SU-DHL-6 (cell line): Measurements from ENCODE around the gene KRTAP19-2.

Source experiments
- H2AFZ ChIP-seq: fragments of 200-600 bp; sonication (generic); 2 replicates; pipeline ENCODE4 v1.6.1; 2014; ENCODE audit warnings: low read depth, mild to moderate bottlenecking, moderate library complexity, mixed read lengths, antibody characterized with exemption, low read length; ENCODE audit not compliant: severe bottlenecking
- H3F3A ChIP-seq: fragments of 200-600 bp; shearing (Covaris generic); 2 replicates; pipeline ENCODE4 v1.6.0; 2016; ENCODE audit warnings: antibody characterized with exemption, mild to moderate bottlenecking; ENCODE audit not compliant: insufficient read depth
- H3K27ac ChIP-seq: fragments of 200-600 bp; sonication (generic); 2 replicates; pipeline ENCODE4 v1.5.1; 2016; ENCODE audit warnings: low read depth, mild to moderate bottlenecking, low read length, moderate library complexity, mixed read lengths
- H3K27me3 ChIP-seq: fragments of 200-600 bp; sonication (generic), shearing (Covaris generic); 2 replicates; pipeline ENCODE4 v1.6.0; 2014; ENCODE audit warnings: mild to moderate bottlenecking, low read length
- H3K36me3 ChIP-seq: fragments of 200-600 bp; sonication (generic); 2 replicates; pipeline ENCODE4 v1.6.1; 2014; ENCODE audit warnings: mild to moderate bottlenecking, low read length, mixed read lengths
- H3K4me2 ChIP-seq: fragments of 300-600, 200-600 bp; shearing (Covaris generic), sonication (generic); 2 replicates; pipeline ENCODE4 v1.6.0; 2014; ENCODE audit warnings: low read length, low read depth, mild to moderate bottlenecking; ENCODE audit not compliant: poor library complexity, severe bottlenecking
- H3K4me3 ChIP-seq: fragments of 200-600 bp; sonication (generic); 2 replicates; pipeline ENCODE4 v1.5.1; 2014; ENCODE audit warnings: antibody characterized with exemption, low read length, mild to moderate bottlenecking, mixed read lengths; ENCODE audit not compliant: insufficient read depth, poor library complexity, severe bottlenecking
- H3K79me2 ChIP-seq: fragments of 200-600 bp; sonication (generic); 2 replicates; pipeline ENCODE4 v1.6.1; 2014; ENCODE audit warnings: mild to moderate bottlenecking, low read length, moderate library complexity; ENCODE audit not compliant: insufficient read depth
- H3K9ac ChIP-seq: fragments of 200-600 bp; sonication (generic); 2 replicates; pipeline ENCODE4 v1.7.0; 2014; ENCODE audit warnings: mild to moderate bottlenecking, low read length
- H3K9me2 ChIP-seq: fragments of 200-600 bp; sonication (generic); replicated peaks from 2 replicates; pipeline ENCODE4 v1.6.1; 2014; ENCODE audit warnings: low read length; ENCODE audit not compliant: insufficient read depth
- H3K9me3 ChIP-seq: fragments of 200-600 bp; sonication (generic); 2 replicates; pipeline ENCODE4 v1.6.1; 2014; ENCODE audit warnings: low read length, mixed read lengths; ENCODE audit not compliant: insufficient read depth
- H4K20me1 ChIP-seq: fragments of 200-600 bp; sonication (generic); 2 replicates; pipeline ENCODE4 v1.6.1; 2014; ENCODE audit warnings: low read depth, mild to moderate bottlenecking, antibody characterized with exemption, low read length, moderate library complexity, mixed read lengths
- CTCF ChIP-seq: fragments of 200-600 bp; sonication (generic); IDR thresholded peaks from one replicate; pipeline ENCODE4 v1.5.1; 2017; ENCODE audit warnings: antibody characterized with exemption, mild to moderate bottlenecking, low read length, moderate library complexity; ENCODE audit not compliant: insufficient read depth, poor library complexity, severe bottlenecking
- EZH2phosphoT487 ChIP-seq: fragments of 200-600 bp; sonication (generic), shearing (Covaris generic); conservative IDR thresholded peaks from 2 replicates; pipeline ENCODE4 v1.6.1; 2018; ENCODE audit warnings: mild to moderate bottlenecking, antibody characterized with exemption, low read length, moderate library complexity, mixed read lengths

The KRTAP19-2 gene

DNA sequence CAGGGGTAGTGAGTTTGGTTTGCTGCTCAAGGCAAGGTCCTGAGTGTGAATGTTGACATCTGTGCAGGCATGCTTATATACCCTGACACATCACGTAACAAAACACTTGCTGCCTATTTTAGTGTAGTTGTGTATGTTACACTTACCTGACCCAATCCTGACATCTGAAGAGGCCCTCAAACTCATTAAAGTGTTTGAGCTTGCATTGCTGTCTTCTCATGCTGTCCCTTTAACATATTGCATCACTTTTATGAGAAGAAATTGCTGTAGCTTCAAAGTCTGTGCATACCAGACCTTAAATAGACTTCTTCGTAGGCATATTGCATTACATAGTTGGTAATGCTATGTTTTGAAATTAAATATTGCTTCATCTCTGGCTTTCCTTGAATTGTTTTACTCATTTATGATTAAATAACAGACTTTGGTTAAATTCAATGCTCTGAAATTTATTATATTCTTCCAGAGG is 4.8 kb upstream of the KRTAP19-2 start, which contains the start of gene KRTAP19-3:
Gene KRTAP19-3, minus strand, starts transcription at position 51 of the 466 bp plus-strand sequence. CDS start 56 bp downstream, outside the sequence.
- Histone ChIP-seq H3K4me2 (no peak within 1 kb of the TSS), H3K36me3 (no peaks in the 10 kb centered on the region), H2AFZ (no peak within 1 kb of the TSS), H3K9me3 (peaks cover 3% of the 10 kb centered on the region; the same call in 1 of the 2 replicates), H3K4me3 (no peak within 1 kb of the TSS), H3K27me3 (no peaks in the 10 kb centered on the region), H4K20me1 (no peaks in the 10 kb centered on the region), H3K9ac (no peak within 1 kb of the TSS), H3K27ac (no peak within 1 kb of the TSS), H3F3A (no peaks in the 10 kb centered on the region), H3K79me2 (no peaks in the 10 kb centered on the region), H3K9me2 (no peaks in the 10 kb centered on the region)
- TF ChIP-seq EZH2phosphoT487 (no peak), CTCF (no peak)

- no peak overlapping the region for H2AFZ ChIP-seq
- no peak overlapping the region for H3K9ac ChIP-seq
- H3K27me3 ChIP-seq, result no peaks in the 10 kb centered on the region
- H3K9me2 ChIP-seq, result no peaks in the 10 kb centered on the region
- H3K9me3 ChIP-seq, result peaks cover 3% of the 10 kb centered on the region; the same call in 1 of the 2 replicates
- no peak overlapping the region for H3K4me2 ChIP-seq
- H3K27ac ChIP-seq, result no peak overlapping the region
- H3K4me3 ChIP-seq, result no peak overlapping the region
- no peaks in the 10 kb centered on the region for H3K79me2 ChIP-seq
- H3F3A ChIP-seq, result no peaks in the 10 kb centered on the region
- no peaks in the 10 kb centered on the region for H4K20me1 ChIP-seq
- H3K36me3 ChIP-seq, result no peaks in the 10 kb centered on the region
- TF ChIP-seq EZH2phosphoT487 (no peak), CTCF (no peak)
These were observed 1.1 kb downstream of the KRTAP19-2 start for GRCh38 chr21:30486180-30486579.

- no peak for TF ChIP-seq CTCF
- no peak for TF ChIP-seq EZH2phosphoT487
- Histone ChIP-seq H3K4me3 (no peak overlapping the region), H3F3A (no peaks in the 10 kb centered on the region), H3K27ac (no peak overlapping the region), H3K9ac (no peak overlapping the region), H3K9me3 (peaks cover 2% of the 10 kb centered on the region; the same call in 1 of the 2 replicates), H3K79me2 (no peaks in the 10 kb centered on the region), H4K20me1 (no peaks in the 10 kb centered on the region), H2AFZ (no peak overlapping the region), H3K27me3 (no peaks in the 10 kb centered on the region), H3K36me3 (no peaks in the 10 kb centered on the region), H3K9me2 (no peaks in the 10 kb centered on the region), H3K4me2 (no peak overlapping the region)
These were observed 5.1 kb downstream of the KRTAP19-2 start for GRCh38 chr21:30482130-30482529.
